Esophagus squamous epithelium (tissue), 5 donors: ENCODE measurements around the gene FBXL7. TPM values are rescaled to one million over a fixed set of nuclear protein-coding genes. Genes with fewer than 3 reads are reported as not detected.

Experiments used
- DNase-seq: peaks from one replicate; lab custom pipeline; 2025; lab: John Stamatoyannopoulos, UW
- H3K27ac ChIP-seq, 4 donors: fragments of 200-600 bp; sonication (generic); one replicate each; pipeline ENCODE4 v1.5.1; 2016 to 2019; ENCODE audit warnings: mild to moderate bottlenecking in 1 of 4
- H3K27me3 ChIP-seq, 4 donors: fragments of 200-600 bp; sonication (generic); 1 replicate in 3 of 4; 2 replicates in 1 of 4; pipeline versions ENCODE4 v1.5.1 to v1.6.0; 2017 to 2021; ENCODE audit warnings: antibody characterized with exemption in 1 of 4
- H3K36me3 ChIP-seq, 3 donors: fragments of 200-600 bp; sonication (generic); one replicate each; pipeline ENCODE4 v1.5.1; 2016 to 2019
- H3K4me1 ChIP-seq, 3 donors: fragments of 200-600 bp; sonication (generic); one replicate each; pipeline ENCODE4 v1.5.1; 2017 to 2019
- H3K4me3 ChIP-seq, 4 donors: fragments of 200-600 bp; sonication (generic); 1 replicate in 3 of 4; 2 replicates in 1 of 4; pipeline ENCODE4 v1.5.1; 2016 to 2019; ENCODE audit warnings: mild to moderate bottlenecking in 2 of 4, moderate library complexity in 1 of 4
- H3K9me3 ChIP-seq, 3 donors: fragments of 200-600 bp; sonication (generic); one replicate each; pipeline ENCODE4 v1.5.1; 2016 to 2019
- POLR2A ChIP-seq, 4 donors: fragments of 450-650 bp; IDR thresholded peaks; one replicate each; pipeline ENCODE4 v1.6.1; 2017; ENCODE audit warnings: antibody characterized with exemption in 4 of 4, mild to moderate bottlenecking in 4 of 4, moderate library complexity in 3 of 4
- WGBS, 2 donors: methylation state at CpG; one replicate each; pipeline ENCODE4 v1.1.5; 2018; 5-methylcytosine and 5-hydroxymethylcytosine counted together
- intact Hi-C: fragments of 100-400 bp; cut with DNase I; formaldehyde crosslinking; loops from one replicate; pipeline ENCODE4 v1.15.0; 2022
- total RNA-seq, 4 donors: library from RNA; depleted of rRNA; stranded (reverse); fragments of >200 nt; gene quantifications; one replicate each; pipeline ENCODE4 v1.1.0, GENCODE V29; 2016
- TF ChIP-seq, protein P1 (sequence below), 6 experiments: fragments of 450-650 bp in 4 of 6; fragments of 200-600 bp in 2 of 6; sonication (generic) in 2 of 6; IDR thresholded peaks; one replicate each; pipeline ENCODE4 v1.5.1; 2016 to 2019; ENCODE audit warnings: antibody characterized with exemption in 6 of 6, mild to moderate bottlenecking in 4 of 6, moderate library complexity in 4 of 6
- donor health status: DM: yes; HTN: yes; CAD: no.

FBXL7 gene
- total RNA-seq, 4 donors from 2014 or later, result 0.68 to 15.1 (median 2.8) TPM

DNA sequence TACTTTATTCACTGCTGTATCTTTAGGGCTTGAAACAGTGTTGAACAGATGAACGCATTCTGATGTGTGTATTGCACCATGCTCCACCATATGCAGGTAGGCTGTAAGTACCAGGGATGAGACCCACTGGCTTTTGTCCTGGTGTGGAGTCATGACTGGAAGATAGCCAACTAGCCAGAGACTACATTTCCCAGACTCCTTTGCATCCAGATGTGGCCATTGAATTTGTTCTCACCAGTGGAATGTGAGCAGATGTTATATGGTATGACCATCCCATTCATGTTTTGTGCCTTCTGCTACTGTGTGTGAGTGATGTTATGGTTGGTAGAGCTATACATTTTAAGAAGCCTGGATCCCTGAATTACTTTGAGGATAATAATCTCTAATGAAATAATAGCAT is 7.4 kb upstream of the FBXL7 start:
- no peak for DNase-seq
- intact Hi-C loops, result no loop called here
- no peaks in the 10 kb centered on the region for H3K36me3 ChIP-seq
- no peaks in the 10 kb centered on the region for H3K4me1 ChIP-seq
- H3K27me3 ChIP-seq, result no peaks in the 10 kb centered on the region
- no peaks in the 10 kb centered on the region for H3K9me3 ChIP-seq
- no peak overlapping the region for H3K27ac ChIP-seq
- H3K4me3 ChIP-seq, result no peak overlapping the region
- 100% methylated on average over 1 of the region's 1 CpG for WGBS, 2 donors
- no peak for TF ChIP-seq POLR2A (IDR thresholded peaks at IDR 0.05)
- TF ChIP-seq, protein P1, sequence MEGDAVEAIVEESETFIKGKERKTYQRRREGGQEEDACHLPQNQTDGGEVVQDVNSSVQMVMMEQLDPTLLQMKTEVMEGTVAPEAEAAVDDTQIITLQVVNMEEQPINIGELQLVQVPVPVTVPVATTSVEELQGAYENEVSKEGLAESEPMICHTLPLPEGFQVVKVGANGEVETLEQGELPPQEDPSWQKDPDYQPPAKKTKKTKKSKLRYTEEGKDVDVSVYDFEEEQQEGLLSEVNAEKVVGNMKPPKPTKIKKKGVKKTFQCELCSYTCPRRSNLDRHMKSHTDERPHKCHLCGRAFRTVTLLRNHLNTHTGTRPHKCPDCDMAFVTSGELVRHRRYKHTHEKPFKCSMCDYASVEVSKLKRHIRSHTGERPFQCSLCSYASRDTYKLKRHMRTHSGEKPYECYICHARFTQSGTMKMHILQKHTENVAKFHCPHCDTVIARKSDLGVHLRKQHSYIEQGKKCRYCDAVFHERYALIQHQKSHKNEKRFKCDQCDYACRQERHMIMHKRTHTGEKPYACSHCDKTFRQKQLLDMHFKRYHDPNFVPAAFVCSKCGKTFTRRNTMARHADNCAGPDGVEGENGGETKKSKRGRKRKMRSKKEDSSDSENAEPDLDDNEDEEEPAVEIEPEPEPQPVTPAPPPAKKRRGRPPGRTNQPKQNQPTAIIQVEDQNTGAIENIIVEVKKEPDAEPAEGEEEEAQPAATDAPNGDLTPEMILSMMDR (IDR thresholded peaks at IDR 0.05), result no peak

DNA sequence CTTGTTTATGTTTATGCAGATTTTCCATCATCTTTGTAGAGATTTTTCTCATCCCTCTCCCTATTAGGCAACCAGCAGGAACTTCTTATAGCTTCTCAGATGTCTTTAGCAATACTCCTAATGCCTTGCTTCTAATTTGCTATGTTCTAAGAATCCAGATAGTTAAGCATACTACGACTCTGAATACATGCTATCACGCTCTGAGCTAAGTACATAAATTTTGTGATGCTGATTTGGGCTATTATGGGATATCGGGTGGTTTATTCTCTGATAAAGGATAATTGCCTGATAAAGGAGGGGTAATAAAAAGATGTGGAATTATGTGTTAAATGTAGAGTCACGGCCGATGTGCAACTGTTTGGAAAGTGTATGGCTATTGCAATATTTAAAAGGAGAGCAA is 6.5 kb upstream of the FBXL7 start:
- no peak for TF ChIP-seq POLR2A (IDR thresholded peaks at IDR 0.05)
- TF ChIP-seq, protein P1 (IDR thresholded peaks at IDR 0.05), result no peak
- intact Hi-C loops, result no loop called here
- no peak overlapping the region for H3K27ac ChIP-seq
- DNase-seq, result no peak
- no peaks in the 10 kb centered on the region for H3K36me3 ChIP-seq
- H3K27me3 ChIP-seq, result no peaks in the 10 kb centered on the region
- H3K4me3 ChIP-seq, result no peak overlapping the region
- H3K9me3 ChIP-seq, result no peaks in the 10 kb centered on the region
- no peaks in the 10 kb centered on the region for H3K4me1 ChIP-seq
- WGBS, 2 donors, result 85 to 91% methylated on average over 5 of the region's 5 CpGs

DNA sequence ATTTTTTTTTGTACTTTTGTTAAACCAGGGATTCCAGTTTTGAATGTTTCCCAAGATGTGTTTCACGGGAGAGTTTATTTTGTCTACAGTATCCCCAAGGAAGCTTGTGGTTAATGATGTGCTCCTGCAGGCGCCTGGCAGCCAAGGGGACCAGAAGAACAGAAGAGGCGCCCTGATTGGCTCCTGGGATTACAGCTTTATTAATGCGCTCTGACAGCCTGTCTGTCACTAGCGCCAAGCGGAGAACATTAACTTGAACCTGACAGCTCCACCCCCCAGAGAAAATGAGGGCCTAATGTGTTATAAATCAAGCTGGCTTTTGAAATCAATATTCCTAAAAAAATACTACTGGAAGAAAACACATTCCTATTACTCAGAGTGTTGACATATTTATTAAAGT is 5.0 kb upstream of the FBXL7 start:
- intact Hi-C loops, result no loop called here
- H3K4me3 ChIP-seq, result no peak overlapping the region

DNA sequence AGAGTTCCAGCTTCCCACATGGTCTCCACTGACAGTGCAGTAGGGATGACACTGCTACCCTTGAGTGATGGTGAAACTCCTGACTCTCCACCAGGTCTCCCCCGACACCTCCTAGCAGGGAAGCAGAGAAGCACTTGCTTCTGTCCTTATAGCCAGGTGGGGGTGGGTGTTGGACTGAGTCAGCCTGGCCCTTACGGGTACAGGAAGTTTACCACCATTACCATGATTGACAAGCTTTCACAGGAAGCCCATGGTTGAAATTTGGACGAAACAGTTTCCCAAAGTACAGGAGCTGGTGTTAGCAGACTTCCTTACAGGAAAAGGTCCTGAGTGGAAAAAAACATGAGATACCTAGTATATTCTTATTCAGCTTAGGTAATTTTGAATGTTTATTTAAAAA is 3.1 kb upstream of the FBXL7 start:
- WGBS, 2 donors, result 71 to 80% methylated on average over 1 of the region's 3 CpGs
- Histone ChIP-seq H3K9me3 (no peaks in the 10 kb centered on the region), H3K4me3 (no peak overlapping the region), H3K4me1 (peaks cover 2 to 27% (median 8%) of the 10 kb centered on the region in 3 donors), H3K27ac (no peak overlapping the region), H3K36me3 (no peaks in the 10 kb centered on the region), H3K27me3 (peaks cover 0 to 14% (median 0%) of the 10 kb centered on the region in 4 donors)
- intact Hi-C loops, result no loop called here
- DNase-seq, result no peak
- TF ChIP-seq POLR2A (IDR thresholded peaks at IDR 0.05), result no peak
- TF ChIP-seq, protein P1 (IDR thresholded peaks at IDR 0.05), result no peak

More for the DNA sequence above, 5.0 kb upstream of the FBXL7 start:
- Histone ChIP-seq H3K36me3 (no peaks in the 10 kb centered on the region), H3K27me3 (peaks cover 0 to 3% (median 0%) of the 10 kb centered on the region in 4 donors), H3K4me1 (peaks cover 0 to 11% (median 3%) of the 10 kb centered on the region in 3 donors), H3K27ac (no peak overlapping the region), H3K9me3 (no peaks in the 10 kb centered on the region)
- 61 to 71% methylated on average over 6 of the region's 6 CpGs for WGBS, 2 donors
- no peak for TF ChIP-seq POLR2A (IDR thresholded peaks at IDR 0.05)
- TF ChIP-seq, protein P1 (IDR thresholded peaks at IDR 0.05), result no peak
- no peak for DNase-seq

DNA sequence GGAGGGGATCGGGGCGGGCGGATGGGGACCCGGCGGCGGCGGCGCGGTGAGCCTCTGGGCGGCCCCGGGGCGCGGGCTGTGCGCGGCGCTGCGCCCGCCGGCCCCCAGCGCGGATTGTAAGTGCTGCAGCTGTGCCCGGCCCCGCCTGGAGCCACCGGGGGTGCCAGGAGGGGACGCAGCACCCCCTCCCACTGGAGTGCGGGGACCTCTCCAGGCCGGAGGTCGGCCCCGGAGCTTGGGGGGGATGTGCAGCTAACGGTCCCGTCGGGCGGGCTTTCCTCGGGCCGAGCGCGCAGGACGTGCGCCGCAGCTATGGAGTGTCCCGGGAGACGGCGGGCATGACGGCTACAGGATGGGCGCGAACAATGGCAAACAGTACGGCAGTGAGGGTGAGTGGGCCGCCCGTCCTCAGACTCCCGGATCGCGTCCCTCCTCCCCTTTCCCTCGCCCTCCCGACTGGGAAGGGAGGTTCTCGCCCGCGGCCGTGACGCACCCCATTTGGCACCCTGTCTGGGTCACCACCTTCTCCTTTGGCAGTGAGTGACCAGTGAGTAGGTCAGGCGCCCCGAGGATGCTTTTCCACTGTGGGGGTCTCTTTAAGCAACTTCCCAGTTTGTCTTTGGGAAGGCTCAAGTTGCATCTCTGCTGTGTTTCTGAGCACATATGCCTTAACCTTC is 483 bp downstream of the FBXL7 start:
- Histone ChIP-seq H3K4me1 (peaks cover 8 to 43% (median 15%) of the 10 kb centered on the region in 3 donors), H3K27ac (peak overlapping the region; percentile 74 to 96 (median 90)), H3K27me3 (peaks cover 0 to 14% (median 0%) of the 10 kb centered on the region in 4 donors), H3K36me3 (no peaks in the 10 kb centered on the region), H3K4me3 (peak overlapping the region; percentile 44 to 87 (median 65)), H3K9me3 (no peaks in the 10 kb centered on the region)
- no peak for DNase-seq
- 1 to 12% methylated on average over 2 to 15 of the region's 61 CpGs for WGBS, 2 donors
- intact Hi-C loops, result no loop called here
- TF ChIP-seq, protein P1 (IDR thresholded peaks at IDR 0.05), result no peak
- TF ChIP-seq POLR2A (IDR thresholded peaks at IDR 0.05), result peak in 1 of 4 donors; percentile 3
